HEK293 (cell line): ENCODE results near the gene IFNG.

ENCODE experiments used
- CTCF ChIA-PET: fragments of 350-600 bp; formaldehyde crosslinking; extraction: SDS; loops from one replicate; lab custom pipeline; 2021; ENCODE audit warnings: antibody characterized with exemption; lab: Yijun Ruan, JAX
- POLR2A ChIA-PET: fragments of 300-600 bp; formaldehyde crosslinking; extraction: SDS; loops from one replicate; lab custom pipeline; 2020; ENCODE audit warnings: antibody characterized with exemption, inconsistent platforms; lab: Yijun Ruan, JAX
- H3K27ac ChIP-seq: fragments of 200-500 bp; sonication (Bioruptor generic); 2 replicates; pipeline ENCODE4 v1.5.1; 2014; ENCODE audit warnings: low read depth, low read length, control low read depth, inconsistent platforms; ENCODE audit errors: extremely low read depth
- H3K36me3 ChIP-seq, 2 experiments: fragments of 200-500 bp in 1 of 2; sonication (Bioruptor generic) in 1 of 2; 1 replicate in 1 of 2; 2 replicates in 1 of 2; pipeline ENCODE4 v1.5.1; 2014 to 2017; ENCODE audit warnings: inconsistent platforms in 2 of 2, low read length in 2 of 2; ENCODE audit not compliant: control insufficient read depth in 2 of 2, insufficient read depth in 1 of 2
- H3K4me1 ChIP-seq: fragments of 200-500 bp; sonication (Bioruptor generic); 2 replicates; pipeline ENCODE4 v1.5.1; 2014; ENCODE audit warnings: mild to moderate bottlenecking, low read length, inconsistent platforms; ENCODE audit not compliant: control insufficient read depth, insufficient read depth
- H3K4me3 ChIP-seq: 2 replicates; pipeline ENCODE4 v1.5.1; 2011; ENCODE audit warnings: low read depth, mild to moderate bottlenecking, control low read depth, low read length, moderate library complexity
- H3K9me3 ChIP-seq: fragments of 200-500 bp; sonication (Bioruptor generic); 2 replicates; pipeline ENCODE4 v1.5.1; 2014; ENCODE audit warnings: low read depth, low read length, inconsistent platforms; ENCODE audit not compliant: control insufficient read depth, insufficient read depth
- KLF7 ChIP-seq: fragments of 450-650 bp; formaldehyde crosslinking; IDR thresholded peaks from 2 replicates; pipeline ENCODE4 v1.5.1; 2016; ENCODE audit warnings: missing biosample characterization, missing genetic modification characterization, borderline replicate concordance
- PRDM1 ChIP-seq: fragments of 450-650 bp; formaldehyde crosslinking; IDR thresholded peaks from 2 replicates; pipeline ENCODE4; 2016; ENCODE audit warnings: missing biosample characterization, missing genetic modification characterization
- ZNF155 ChIP-seq: fragments of 450-650 bp; formaldehyde crosslinking; IDR thresholded peaks from 2 replicates; pipeline ENCODE4 v1.5.1; 2016; ENCODE audit warnings: missing biosample characterization, missing genetic modification characterization
- ZNF16 ChIP-seq: fragments of 450-650 bp; formaldehyde crosslinking; IDR thresholded peaks from 2 replicates; pipeline ENCODE4 v1.5.1; 2016; ENCODE audit warnings: low read depth, missing biosample characterization, missing genetic modification characterization
- ZNF202 ChIP-seq: fragments of 450-650 bp; formaldehyde crosslinking; IDR thresholded peaks from 2 replicates; pipeline ENCODE4 v1.5.1; 2016; ENCODE audit warnings: missing biosample characterization, missing genetic modification characterization, borderline replicate concordance
- ZNF223 ChIP-seq: fragments of 450-650 bp; formaldehyde crosslinking; IDR thresholded peaks from 2 replicates; pipeline ENCODE4 v1.5.1; 2016; ENCODE audit warnings: missing biosample characterization, missing genetic modification characterization
- ZNF239 ChIP-seq: fragments of 450-650 bp; formaldehyde crosslinking; IDR thresholded peaks from 2 replicates; pipeline ENCODE4 v1.5.1; 2016; ENCODE audit warnings: missing biosample characterization, missing genetic modification characterization
- ZNF274 ChIP-seq, 2 experiments: fragments of 200-500 bp in 1 of 2; fragments of 450-650 bp in 1 of 2; sonication (Bioruptor generic) in 1 of 2; formaldehyde crosslinking in 1 of 2; IDR thresholded peaks; 2 replicates each; pipeline versions ENCODE4 v1.5.1 to v1.6.1; 2014 to 2016; ENCODE audit warnings: borderline replicate concordance in 1 of 2, inconsistent platforms in 1 of 2, low read length in 1 of 2, missing biosample characterization in 1 of 2, missing genetic modification characterization in 1 of 2
- ZNF391 ChIP-seq: fragments of 450-650 bp; formaldehyde crosslinking; IDR thresholded peaks from 2 replicates; pipeline ENCODE4 v1.5.1; 2016; ENCODE audit warnings: low read depth, missing biosample characterization, missing genetic modification characterization, borderline replicate concordance
- ZNF510 ChIP-seq: fragments of 450-650 bp; formaldehyde crosslinking; IDR thresholded peaks from 2 replicates; pipeline ENCODE4 v1.5.1; 2018; ENCODE audit warnings: mild to moderate bottlenecking, missing genetic modification characterization, missing biosample characterization; ENCODE audit not compliant: insufficient replicate concordance
- ZNF585B ChIP-seq: fragments of 450-650 bp; formaldehyde crosslinking; IDR thresholded peaks from 2 replicates; pipeline ENCODE4 v1.5.1; 2016; ENCODE audit warnings: missing biosample characterization, missing genetic modification characterization
- ZNF707 ChIP-seq: fragments of 450-650 bp; formaldehyde crosslinking; IDR thresholded peaks from 2 replicates; pipeline ENCODE4 v1.5.1; 2016; ENCODE audit warnings: missing biosample characterization, missing genetic modification characterization
- ZSCAN16 ChIP-seq: fragments of 450-650 bp; formaldehyde crosslinking; IDR thresholded peaks from 2 replicates; pipeline ENCODE4 v1.5.1; 2016; ENCODE audit warnings: missing biosample characterization, missing genetic modification characterization
- TF ChIP-seq, protein P1 (sequence below): fragments of 450-650 bp; formaldehyde crosslinking; IDR thresholded peaks from 2 replicates; pipeline ENCODE4 v1.5.1; 2017; ENCODE audit warnings: missing biosample characterization, missing genetic modification characterization
- TF ChIP-seq, protein P2 (sequence below): fragments of 450-650 bp; formaldehyde crosslinking; IDR thresholded peaks from 2 replicates; pipeline ENCODE4 v1.5.0; 2017; ENCODE audit warnings: missing biosample characterization, missing genetic modification characterization, borderline replicate concordance
- TF ChIP-seq, protein P3 (sequence below): fragments of 450-650 bp; formaldehyde crosslinking; IDR thresholded peaks from 2 replicates; pipeline ENCODE4 v1.5.1; 2016; ENCODE audit warnings: missing biosample characterization, missing genetic modification characterization
- TF ChIP-seq, protein P4 (sequence below): fragments of 450-650 bp; formaldehyde crosslinking; IDR thresholded peaks from 2 replicates; pipeline ENCODE4 v1.5.1; 2016; ENCODE audit warnings: missing biosample characterization, missing genetic modification characterization
- TF ChIP-seq, protein P5 (sequence below): fragments of 450-650 bp; formaldehyde crosslinking; IDR thresholded peaks from 2 replicates; pipeline ENCODE4 v1.5.1; 2016; ENCODE audit warnings: missing biosample characterization, missing genetic modification characterization

The IFNG gene

DNA sequence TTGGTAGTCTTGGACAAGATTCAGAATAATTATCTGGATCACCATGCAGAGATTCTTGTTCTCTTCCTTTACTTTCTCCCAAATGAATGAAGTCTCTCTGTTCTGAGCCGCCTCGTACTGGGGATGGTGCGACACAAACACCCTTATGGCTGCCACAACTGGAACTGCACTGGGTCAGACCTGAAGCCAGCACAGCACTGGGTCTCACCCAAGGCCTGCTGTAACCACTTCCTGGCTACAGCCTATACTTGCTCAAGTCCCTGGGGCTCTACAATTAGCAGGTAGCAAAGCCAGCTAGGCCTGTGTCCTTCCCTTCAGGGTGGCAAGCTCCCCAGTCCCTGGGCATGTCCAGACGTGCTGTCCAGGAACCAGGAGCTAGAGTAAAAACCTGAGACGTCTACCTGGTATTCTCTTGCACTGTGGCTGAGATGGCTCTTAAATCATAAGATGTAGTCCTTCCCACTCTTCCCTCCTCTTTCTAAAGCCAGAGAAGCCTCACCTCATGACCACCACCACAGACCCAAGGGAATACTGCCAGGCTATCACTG lies 27.6 kb downstream of the IFNG start (continued):
- TF ChIP-seq, protein P1, sequence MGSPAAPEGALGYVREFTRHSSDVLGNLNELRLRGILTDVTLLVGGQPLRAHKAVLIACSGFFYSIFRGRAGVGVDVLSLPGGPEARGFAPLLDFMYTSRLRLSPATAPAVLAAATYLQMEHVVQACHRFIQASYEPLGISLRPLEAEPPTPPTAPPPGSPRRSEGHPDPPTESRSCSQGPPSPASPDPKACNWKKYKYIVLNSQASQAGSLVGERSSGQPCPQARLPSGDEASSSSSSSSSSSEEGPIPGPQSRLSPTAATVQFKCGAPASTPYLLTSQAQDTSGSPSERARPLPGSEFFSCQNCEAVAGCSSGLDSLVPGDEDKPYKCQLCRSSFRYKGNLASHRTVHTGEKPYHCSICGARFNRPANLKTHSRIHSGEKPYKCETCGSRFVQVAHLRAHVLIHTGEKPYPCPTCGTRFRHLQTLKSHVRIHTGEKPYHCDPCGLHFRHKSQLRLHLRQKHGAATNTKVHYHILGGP, result no peak
- TF ChIP-seq ZNF155, result no peak
- TF ChIP-seq, protein P2, sequence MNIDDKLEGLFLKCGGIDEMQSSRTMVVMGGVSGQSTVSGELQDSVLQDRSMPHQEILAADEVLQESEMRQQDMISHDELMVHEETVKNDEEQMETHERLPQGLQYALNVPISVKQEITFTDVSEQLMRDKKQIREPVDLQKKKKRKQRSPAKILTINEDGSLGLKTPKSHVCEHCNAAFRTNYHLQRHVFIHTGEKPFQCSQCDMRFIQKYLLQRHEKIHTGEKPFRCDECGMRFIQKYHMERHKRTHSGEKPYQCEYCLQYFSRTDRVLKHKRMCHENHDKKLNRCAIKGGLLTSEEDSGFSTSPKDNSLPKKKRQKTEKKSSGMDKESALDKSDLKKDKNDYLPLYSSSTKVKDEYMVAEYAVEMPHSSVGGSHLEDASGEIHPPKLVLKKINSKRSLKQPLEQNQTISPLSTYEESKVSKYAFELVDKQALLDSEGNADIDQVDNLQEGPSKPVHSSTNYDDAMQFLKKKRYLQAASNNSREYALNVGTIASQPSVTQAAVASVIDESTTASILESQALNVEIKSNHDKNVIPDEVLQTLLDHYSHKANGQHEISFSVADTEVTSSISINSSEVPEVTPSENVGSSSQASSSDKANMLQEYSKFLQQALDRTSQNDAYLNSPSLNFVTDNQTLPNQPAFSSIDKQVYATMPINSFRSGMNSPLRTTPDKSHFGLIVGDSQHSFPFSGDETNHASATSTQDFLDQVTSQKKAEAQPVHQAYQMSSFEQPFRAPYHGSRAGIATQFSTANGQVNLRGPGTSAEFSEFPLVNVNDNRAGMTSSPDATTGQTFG, result no peak
- TF ChIP-seq ZNF202 (tag by site-specific recombination), result no peak
- no peak for TF ChIP-seq ZNF274 (IDR thresholded peaks at IDR 0.05; ENCODE audit: low read length)
- no peak for TF ChIP-seq ZNF274 (tag by site-specific recombination; IDR thresholded peaks at IDR 0.05; ENCODE audit: borderline replicate concordance)

DNA sequence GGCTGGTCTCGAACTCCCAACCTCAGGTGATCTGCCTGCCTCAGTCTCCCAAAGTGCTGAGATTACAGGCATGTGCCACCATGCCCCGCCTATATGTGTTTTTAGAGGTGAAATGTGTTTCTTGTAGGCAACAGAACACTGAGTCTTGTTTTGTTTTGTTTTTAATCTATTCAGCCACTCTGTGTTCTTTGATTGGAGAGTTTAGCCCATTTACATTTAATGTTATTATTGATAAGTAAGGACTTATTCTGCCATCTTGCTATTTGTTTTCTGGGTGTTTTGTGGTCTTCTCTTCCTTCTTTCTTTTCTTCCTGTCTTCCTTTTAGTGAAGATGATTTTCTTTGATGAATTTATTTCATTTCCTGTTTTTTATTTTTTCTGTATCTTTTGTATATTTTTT lies 29.6 kb downstream of the IFNG start:
- H3K4me3 ChIP-seq, result no peak overlapping the region

More for the DNA sequence above, 29.6 kb downstream of the IFNG start:
- CTCF ChIA-PET, result interaction anchor here (1.0 kb wide), 1 partner anchor 16 kb away, joined by 3 read pairs; no protein-coding TSS in a partner anchor
- no peaks in the 10 kb centered on the region for H3K4me1 ChIP-seq
- no peaks in the 10 kb centered on the region for H3K36me3 ChIP-seq
- no peak for TF ChIP-seq ZNF223 (tag by site-specific recombination)
- no peak for TF ChIP-seq KLF7 (tag by site-specific recombination)
- TF ChIP-seq, protein P1, result no peak
- TF ChIP-seq ZNF510, result no peak
- TF ChIP-seq, protein P3, sequence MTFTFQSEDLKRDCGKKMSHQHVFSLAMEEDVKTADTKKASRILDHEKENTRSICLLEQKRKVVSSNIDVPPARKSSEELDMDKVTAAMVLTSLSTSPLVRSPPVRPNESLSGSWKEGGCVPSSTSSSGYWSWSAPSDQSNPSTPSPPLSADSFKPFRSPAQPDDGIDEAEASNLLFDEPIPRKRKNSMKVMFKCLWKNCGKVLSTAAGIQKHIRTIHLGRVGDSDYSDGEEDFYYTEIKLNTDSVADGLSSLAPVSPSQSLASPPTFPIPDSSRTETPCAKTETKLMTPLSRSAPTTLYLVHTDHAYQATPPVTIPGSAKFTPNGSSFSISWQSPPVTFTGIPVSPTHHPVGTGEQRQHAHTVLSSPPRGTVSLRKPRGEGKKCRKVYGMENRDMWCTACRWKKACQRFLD, result no peak
- no peak for TF ChIP-seq ZSCAN16 (tag by site-specific recombination)
- no peak for TF ChIP-seq ZNF585B
- no peak for TF ChIP-seq ZNF16 (tag by site-specific recombination)
- no peak for TF ChIP-seq ZNF239 (tag by site-specific recombination)
- TF ChIP-seq ZNF391 (tag by site-specific recombination), result no peak
- TF ChIP-seq, protein P4, sequence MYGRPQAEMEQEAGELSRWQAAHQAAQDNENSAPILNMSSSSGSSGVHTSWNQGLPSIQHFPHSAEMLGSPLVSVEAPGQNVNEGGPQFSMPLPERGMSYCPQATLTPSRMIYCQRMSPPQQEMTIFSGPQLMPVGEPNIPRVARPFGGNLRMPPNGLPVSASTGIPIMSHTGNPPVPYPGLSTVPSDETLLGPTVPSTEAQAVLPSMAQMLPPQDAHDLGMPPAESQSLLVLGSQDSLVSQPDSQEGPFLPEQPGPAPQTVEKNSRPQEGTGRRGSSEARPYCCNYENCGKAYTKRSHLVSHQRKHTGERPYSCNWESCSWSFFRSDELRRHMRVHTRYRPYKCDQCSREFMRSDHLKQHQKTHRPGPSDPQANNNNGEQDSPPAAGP, result no peak
- no peak for TF ChIP-seq PRDM1 (tag by site-specific recombination)
- TF ChIP-seq ZNF707, result no peak
- TF ChIP-seq, protein P5, sequence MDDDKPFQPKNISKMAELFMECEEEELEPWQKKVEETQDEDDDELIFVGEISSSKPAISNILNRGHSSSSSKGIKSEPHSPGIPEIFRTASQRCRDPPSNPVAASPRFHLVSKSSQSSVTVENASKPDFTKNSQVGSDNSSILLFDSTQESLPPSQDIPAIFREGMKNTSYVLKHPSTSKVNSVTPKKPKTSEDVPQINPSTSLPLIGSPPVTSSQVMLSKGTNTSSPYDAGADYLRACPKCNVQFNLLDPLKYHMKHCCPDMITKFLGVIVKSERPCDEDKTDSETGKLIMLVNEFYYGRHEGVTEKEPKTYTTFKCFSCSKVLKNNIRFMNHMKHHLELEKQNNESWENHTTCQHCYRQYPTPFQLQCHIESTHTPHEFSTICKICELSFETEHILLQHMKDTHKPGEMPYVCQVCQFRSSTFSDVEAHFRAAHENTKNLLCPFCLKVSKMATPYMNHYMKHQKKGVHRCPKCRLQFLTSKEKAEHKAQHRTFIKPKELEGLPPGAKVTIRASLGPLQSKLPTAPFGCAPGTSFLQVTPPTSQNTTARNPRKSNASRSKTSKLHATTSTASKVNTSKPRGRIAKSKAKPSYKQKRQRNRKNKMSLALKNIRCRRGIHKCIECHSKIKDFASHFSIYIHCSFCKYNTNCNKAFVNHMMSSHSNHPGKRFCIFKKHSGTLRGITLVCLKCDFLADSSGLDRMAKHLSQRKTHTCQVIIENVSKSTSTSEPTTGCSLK (tag by site-specific recombination), result no peak
- no peaks in the 10 kb centered on the region for H3K9me3 ChIP-seq
- POLR2A ChIA-PET, result no interaction called here
- H3K27ac ChIP-seq, result no peak overlapping the region
